Bronchial epithelial cell (primary cell): ENCODE measurements around the gene LONP2. TPM values are rescaled to one million over a fixed set of nuclear protein-coding genes. Genes with fewer than 3 reads are reported as not detected.
"Not testable (repeated sequence)": the region's sequence is repeated elsewhere in the genome, so short reads cannot be mapped to it uniquely, and the experiment has no call there.

ENCODE experiments used
- DNase-seq: peaks from one replicate; pipeline ENCODE4 v3.0.0-alpha.2; 2010; ENCODE audit warnings: low read depth
- FAIRE-seq: peaks from 2 replicates; lab custom pipeline; 2011; peaks lifted over from hg19 to GRCh38; lab: Jason Lieb, UNC
- H3K27me3 ChIP-seq: 2 replicates; pipeline ENCODE4 v1.5.1; 2011; ENCODE audit warnings: low read length; ENCODE audit not compliant: control insufficient read depth, insufficient read depth
- H3K36me3 ChIP-seq: 2 replicates; pipeline ENCODE4 v1.5.1; 2011; ENCODE audit warnings: low read length; ENCODE audit not compliant: control insufficient read depth, insufficient read depth
- H3K4me3 ChIP-seq: 2 replicates; pipeline ENCODE4 v1.5.1; 2011; ENCODE audit warnings: mild to moderate bottlenecking, low read depth, low read length, control low read depth
- total RNA-seq: library from RNA; depleted of rRNA; stranded (reverse); fragments of >200 nt; gene quantifications from 2 replicates; pipeline ENCODE4 v1.2.1, GENCODE V29; 2014
- TF ChIP-seq, protein P1 (sequence below): IDR thresholded peaks from 2 replicates; pipeline ENCODE4 v1.5.1; 2011; ENCODE audit warnings: mild to moderate bottlenecking, moderate library complexity, low read length, control low read depth, inconsistent platforms; ENCODE audit not compliant: insufficient read depth, severe bottlenecking

The LONP2 gene
- total RNA-seq, 1 donor from 2014 or later, result 41.9 TPM

DNA sequence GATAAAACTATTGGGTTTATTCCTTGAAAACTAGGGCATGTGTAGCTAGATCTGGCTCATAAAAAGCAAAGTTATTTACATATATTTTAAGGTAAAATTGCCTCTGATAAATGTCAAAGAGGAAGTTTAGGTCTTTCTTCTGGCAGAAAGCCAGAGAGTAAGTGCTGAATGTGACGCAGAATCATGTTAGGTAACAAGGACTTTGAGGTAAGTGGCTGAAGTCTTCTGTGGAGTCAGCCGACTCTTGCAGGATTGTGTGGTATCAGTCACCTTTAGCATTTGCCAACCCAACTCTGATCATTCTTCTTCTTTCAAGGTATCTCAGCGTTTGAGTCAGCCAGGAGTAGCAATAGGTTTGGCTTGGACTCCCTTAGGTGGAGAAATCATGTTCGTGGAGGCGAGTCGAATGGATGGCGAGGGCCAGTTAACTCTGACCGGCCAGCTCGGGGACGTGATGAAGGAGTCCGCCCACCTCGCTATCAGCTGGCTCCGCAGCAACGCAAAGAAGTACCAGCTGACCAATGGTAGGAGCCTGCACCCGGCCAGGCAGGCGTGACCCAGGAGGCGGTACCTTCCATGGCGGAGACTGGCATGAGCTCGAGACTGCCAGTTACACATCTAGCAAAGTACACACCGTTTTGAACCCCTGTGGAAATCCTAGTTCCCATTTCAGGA, 103.2 kb downstream of the LONP2 start:
- no peak overlapping the region for H3K4me3 ChIP-seq
- no peaks in the 10 kb centered on the region for H3K27me3 ChIP-seq
- TF ChIP-seq, protein P1, sequence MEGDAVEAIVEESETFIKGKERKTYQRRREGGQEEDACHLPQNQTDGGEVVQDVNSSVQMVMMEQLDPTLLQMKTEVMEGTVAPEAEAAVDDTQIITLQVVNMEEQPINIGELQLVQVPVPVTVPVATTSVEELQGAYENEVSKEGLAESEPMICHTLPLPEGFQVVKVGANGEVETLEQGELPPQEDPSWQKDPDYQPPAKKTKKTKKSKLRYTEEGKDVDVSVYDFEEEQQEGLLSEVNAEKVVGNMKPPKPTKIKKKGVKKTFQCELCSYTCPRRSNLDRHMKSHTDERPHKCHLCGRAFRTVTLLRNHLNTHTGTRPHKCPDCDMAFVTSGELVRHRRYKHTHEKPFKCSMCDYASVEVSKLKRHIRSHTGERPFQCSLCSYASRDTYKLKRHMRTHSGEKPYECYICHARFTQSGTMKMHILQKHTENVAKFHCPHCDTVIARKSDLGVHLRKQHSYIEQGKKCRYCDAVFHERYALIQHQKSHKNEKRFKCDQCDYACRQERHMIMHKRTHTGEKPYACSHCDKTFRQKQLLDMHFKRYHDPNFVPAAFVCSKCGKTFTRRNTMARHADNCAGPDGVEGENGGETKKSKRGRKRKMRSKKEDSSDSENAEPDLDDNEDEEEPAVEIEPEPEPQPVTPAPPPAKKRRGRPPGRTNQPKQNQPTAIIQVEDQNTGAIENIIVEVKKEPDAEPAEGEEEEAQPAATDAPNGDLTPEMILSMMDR, result no peak
- FAIRE-seq (no peak), DNase-seq (no peak)
- peaks cover 9% of the 10 kb centered on the region for H3K36me3 ChIP-seq

DNA sequence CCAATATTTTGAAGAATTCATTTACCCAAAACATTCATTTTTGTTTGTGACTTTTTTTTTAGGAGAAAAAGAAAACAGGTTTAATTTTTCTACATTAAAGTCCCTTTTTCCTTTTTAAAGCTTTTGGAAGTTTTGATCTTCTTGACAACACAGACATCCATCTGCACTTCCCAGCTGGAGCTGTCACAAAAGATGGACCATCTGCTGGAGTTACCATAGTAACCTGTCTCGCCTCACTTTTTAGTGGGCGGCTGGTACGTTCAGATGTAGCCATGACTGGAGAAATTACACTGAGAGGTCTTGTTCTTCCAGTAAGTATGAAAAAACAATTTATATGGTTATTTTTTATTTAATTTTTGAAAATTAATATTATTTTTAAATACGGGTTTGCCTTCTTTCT, 103.9 kb downstream of the LONP2 start:
- H3K27me3 ChIP-seq, result no peaks in the 10 kb centered on the region
- H3K4me3 ChIP-seq, result no peak overlapping the region
- peaks cover 8% of the 10 kb centered on the region for H3K36me3 ChIP-seq
- DNase-seq (no peak), FAIRE-seq (no peak)
- TF ChIP-seq, protein P1, result no peak

DNA sequence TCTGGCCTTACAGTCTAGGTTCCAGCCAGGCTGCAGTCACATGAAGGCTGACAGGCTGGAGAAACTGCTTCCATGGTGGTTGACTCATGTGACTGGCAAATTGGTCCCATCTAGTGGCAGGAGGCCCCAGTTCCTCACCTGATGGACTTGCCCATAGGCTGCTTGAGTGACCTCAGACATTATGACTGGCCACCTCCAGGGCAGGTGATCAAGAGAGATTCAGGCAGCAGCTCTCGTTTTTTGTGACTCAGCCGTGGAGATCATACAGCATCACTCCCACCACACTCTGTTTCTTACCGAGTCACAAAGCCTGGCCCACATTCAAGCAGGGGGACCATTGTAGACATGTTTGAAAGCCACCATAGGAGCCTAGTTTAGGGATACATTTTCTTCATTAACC, 106.6 kb downstream of the LONP2 start:
- peak; percentile 68 for DNase-seq
- Histone ChIP-seq H3K36me3 (peaks cover 6% of the 10 kb centered on the region), H3K4me3 (no peak overlapping the region), H3K27me3 (no peaks in the 10 kb centered on the region)
- TF ChIP-seq, protein P1, result no peak
- FAIRE-seq, result no peak

DNA sequence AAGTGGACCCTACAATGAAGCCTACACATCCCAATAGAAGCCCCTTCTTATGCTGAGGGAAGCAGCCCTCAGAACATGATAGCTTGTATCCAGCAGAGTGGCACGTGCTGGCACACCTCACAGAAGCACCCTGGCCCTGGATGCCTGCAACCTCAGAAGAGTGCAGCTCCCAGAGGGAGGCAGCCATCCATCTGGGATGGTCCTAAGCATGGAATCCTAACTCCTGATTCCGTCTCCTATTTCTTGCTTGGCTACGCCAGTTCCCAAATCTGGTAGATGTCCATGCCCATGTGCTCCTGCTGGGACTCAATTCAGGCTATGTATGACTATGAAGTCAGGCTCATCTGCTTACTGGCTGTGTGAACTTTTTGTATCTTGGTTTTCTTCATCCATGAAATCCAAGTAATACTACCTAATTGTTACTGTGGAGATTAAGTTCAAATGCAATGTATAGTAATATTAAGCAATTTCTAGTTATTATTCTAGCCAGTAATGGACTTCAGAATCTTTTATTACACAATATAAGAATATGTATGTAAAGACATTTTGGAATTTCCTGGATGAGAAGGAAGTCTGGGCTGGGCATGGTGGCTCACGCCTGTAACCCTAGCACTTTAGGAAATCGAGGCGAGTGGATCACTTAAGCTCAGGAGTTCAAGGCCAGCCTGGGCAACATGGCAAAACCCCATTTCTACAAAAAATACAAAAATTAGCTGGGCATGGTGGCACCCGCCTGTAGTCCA, 108.7 kb downstream of the LONP2 start:
- TF ChIP-seq, protein P1, result no peak
- Histone ChIP-seq H3K27me3 (no peaks in the 10 kb centered on the region), H3K4me3 (no peak overlapping the region), H3K36me3 (peaks cover 4% of the 10 kb centered on the region)
- DNase-seq, result no peak
- no peak for FAIRE-seq

DNA sequence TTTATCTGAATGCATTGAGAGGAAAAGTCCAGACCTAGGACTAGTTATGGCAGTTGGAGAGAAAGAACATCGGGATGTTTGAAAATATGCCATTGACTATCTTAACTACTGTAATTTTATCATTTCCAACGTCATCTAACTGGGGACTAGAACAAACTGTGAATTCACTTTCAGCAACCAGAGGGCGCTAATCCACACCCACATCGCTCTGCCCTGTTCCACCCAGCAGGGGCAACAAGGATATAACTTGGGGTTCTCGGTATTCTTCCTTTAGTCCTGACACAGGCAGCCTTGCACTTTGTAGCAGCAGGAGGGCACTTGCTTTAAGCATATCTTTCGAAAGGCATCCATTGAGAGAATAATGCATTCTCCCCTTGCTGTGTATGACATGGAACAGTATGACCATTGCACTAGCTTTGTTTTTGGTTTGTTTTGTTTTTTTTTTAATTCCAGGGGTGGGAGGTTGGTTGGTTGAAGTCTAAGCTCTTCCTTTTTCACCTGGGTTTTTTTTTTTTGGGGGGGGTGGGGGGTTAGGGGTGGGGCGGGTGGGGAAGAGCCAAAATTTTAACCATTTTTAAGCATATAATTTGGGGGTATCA, 109.6 kb downstream of the LONP2 start:
- FAIRE-seq (no peak), DNase-seq (peak; percentile 70)
- H3K36me3 ChIP-seq, result peaks cover 2% of the 10 kb centered on the region
- H3K27me3 ChIP-seq, result no peaks in the 10 kb centered on the region
- TF ChIP-seq, protein P1, result peak; percentile 78
- H3K4me3 ChIP-seq, result no peak overlapping the region

DNA sequence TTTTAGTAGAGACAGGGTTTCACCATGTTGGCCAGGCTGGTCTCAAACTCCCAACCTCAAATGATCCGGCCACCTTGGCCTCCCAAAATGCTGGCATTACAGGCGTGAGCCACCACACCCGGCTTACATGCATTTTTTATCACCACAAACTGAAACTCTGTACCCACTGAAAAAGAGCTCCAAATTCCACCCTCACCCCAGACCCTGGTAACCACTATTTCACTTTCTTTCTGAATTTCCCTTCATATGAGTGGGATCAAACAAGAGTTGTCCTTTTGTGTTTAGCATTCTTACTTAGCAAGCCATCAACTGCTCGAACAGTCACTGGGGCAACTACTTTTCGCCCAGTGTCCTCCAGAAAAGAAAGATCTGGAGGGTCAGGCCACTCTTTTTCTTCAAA, 110.3 kb downstream of the LONP2 start:
- not testable (repeated sequence) for H3K36me3 ChIP-seq, H3K4me3 ChIP-seq, FAIRE-seq, DNase-seq, H3K27me3 ChIP-seq
